ENCODE data around the gene ENKD1. TPM values are rescaled to one million over a fixed set of nuclear protein-coding genes. Genes with fewer than 3 reads are reported as not detected.

Gene ENKD1
- total RNA-seq, 1 donor from 2014 or later, result 11.4 TPM

DNA sequence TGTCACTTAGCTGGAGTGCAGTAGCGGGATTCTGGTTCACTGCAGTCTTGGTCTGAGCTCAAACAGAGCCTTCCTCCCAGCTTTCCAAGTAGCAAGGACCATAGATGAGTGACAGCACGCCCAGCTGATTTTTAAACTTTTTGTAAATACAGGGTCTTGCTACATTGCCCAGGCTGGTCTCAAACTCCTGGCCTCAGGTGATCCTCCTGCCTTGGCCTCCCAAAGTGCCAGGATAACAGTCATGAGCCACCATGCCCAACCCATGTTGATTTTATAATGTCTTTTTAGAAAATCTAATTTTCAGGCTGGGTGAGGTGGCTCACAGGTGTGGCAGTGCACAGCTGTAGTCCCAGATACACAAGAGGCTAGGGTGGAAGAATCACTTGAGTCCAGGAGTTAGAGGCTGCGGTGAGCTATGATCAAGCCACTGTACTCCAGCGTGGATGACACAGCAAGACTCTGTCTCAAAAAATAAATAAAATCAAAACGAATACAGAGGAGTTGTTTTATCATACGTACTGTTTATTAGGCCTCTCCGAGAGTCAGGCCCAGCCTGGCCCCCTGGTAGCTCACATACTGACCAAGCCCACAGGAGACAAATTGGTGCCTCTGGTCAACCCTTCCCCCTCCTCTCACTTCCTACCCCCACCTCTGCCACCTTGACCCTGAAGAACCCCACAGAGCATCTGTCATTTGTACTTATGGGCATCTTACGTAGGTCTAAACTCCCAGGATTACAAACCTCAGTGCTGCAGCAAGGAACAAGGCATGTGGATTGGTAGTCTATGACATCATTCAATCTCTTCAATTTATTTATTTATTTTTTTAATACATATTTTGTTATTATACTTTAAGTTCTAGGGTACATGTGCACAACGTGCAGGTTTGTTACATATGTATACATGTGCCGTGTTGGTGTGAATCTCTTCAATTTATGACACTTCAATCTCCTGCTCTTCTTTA is 13.7 kb upstream of the ENKD1 start:
- no peak for DNase-seq (ENCODE audit: low read depth in 2 of 2)

DNA sequence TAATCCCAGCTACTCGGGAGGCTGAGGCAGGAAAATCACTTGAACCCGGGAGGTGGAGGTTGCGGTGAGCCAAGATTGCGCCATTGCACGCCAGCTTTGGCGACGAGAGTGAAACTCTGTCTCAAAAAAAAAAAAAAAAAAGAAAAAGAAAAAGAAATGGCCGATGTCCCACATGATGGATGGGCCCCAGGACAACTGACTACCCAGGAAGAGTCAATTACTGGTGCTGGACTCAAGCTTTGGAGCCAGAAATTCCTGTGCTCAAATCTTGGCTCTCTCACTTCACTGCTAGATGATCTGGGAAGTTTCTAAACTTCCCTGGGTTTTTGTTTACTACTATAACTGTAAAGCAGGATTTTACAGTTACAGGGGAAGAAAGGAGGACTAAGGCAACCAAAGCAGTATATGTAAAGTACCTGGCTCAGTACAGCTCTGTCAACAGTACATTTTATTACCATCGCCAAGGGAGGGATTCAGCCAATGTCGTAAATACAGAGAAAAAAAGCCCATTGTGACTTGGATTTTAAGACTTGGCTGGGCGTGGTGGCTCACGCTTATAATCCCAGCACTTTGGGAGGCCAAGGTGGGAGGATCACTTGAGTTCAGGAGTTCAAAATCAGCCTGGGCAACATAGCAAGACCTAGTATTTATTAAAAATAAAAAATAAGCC is 11.9 kb upstream of the ENKD1 start:
- no peak for DNase-seq (ENCODE audit: low read depth in 2 of 2)

DNA sequence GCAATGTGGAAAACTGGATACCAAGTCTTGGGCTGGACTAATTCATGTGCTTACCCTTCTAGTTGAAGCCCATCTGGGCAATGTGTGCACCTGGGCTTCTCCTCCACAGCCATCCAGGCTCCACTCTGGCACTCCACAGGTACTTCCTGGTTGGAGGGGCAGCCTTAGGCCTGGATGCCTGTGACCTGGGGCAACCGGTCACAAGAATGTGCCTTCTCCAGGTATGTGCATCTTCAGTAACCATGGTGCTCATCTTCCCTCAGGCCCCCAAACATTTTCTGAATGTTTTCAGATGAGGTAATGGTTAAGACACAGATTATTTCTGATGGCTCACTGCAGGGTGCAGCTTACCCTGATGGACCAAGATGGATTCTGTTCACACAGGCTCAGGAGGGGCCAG is 11.2 kb upstream of the ENKD1 start:
- no peak for DNase-seq (ENCODE audit: low read depth in 2 of 2)

DNA sequence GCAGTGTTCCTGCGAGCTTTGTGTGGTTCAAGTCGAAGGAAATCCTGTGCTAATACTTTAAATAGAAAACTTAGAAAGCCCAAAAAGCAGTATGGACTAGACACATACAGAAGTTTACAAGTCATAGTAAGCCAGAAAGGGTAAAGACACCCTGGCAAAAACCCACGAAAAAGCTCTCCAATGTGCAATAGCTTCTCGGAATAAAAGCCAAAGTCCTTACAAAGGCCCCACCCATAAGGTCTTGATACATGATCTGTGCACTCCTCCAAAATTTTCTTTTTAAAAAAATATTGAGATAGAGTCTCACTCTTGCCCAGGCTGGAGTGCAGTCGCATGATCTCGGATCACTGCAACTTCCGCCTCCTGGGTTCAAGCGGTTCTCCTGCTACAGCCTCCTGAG is 10.4 kb upstream of the ENKD1 start:
- no peak for DNase-seq (ENCODE audit: low read depth in 2 of 2)

DNA sequence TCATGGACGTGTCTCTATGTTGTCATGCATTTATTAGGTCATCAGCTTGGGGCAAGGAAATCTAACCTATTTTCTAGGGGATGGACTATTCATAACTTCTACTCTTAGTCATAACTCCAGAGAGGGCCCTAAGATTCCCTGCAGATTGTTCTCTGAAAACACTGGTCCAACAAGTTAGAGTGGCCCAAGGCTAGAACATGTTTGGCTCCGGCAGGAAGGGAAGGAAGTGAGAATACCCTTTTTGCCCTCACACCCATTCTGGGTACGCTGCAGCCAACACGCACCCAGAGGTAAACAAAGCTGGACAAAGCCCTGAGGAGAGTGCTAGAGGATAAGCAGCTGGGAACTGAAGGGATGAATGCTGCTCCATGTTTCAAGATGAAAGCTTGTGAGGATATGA is 10.0 kb upstream of the ENKD1 start:
- DNase-seq (ENCODE audit: low read depth in 2 of 2), result peak in 1 of 2 donors; percentile 58

DNA sequence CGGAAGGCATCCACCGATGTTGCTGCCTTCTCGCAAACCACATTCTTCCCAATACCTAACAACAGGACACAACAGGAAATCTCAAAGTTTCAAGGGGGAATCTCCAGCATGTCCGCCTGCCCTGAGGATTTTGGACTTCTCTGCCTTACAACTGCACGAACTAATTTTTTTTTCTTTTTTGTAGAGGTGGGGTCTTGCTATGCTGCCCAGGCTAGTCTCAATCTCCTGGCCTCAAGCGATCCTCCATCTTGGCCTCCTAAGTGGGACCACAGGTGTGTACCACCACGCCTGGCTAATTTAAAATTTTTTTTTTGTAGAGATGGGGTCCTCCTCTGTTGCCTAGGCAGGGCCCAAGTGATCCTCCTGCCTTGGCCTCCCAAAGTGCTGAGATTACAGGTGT is 9.4 kb upstream of the ENKD1 start:
- no peak for DNase-seq (ENCODE audit: low read depth in 2 of 2)

DNA sequence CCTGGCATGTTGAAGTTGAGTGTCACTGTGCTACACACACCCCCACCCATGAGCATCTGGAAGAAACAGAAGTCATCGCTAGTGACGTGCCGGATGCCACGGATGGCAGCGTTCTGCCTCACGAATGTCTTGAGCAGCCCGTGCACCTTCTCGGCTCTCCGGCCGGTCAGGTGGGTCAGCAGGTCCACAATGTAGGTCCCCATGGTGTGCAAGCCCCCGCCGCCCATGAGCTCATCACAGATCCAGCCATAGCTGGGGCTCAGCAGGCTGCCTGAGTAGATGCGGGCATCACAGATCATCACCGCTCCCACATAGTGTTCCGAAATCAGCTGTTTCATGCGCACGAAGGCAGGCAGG is 9.0 kb upstream of the ENKD1 start:
- no peak for DNase-seq (ENCODE audit: low read depth in 2 of 2)

DNA sequence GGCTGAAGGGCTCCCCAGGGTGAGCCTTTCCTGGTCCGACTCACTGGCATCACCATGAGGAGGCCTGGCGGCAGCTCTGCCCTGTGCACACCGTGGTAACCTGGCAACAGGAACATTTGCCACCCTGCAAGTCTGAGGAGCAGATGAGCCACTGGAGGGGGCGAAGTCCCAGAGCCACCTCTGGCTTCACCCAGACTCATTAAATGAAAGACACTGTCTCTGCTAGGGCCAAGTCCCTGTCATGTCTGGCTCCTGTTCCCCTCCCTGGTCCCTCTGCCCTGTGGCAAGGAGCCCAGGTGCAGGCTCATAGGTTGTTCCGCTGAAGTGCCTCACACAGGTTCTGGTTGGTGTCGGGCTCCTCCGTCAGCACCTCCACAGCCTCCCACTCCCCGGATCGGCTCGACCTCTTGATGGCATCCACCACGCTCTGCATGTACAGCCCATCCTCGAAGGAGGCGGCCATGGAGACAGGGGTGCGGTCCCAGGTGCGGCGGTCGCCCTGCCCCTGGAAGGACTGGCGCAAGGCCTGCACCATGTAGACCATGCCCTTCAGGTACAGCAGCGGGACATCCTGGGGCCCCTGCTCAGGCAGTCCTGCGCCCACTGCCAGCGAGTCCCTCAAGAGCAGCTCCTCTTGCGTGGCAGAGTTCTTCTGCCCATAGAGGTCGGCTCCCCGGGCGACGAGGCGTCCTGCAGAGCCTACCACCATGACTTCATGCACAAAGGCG is 8.5 kb upstream of the ENKD1 start:
- no peak for DNase-seq (ENCODE audit: low read depth in 2 of 2)

DNA sequence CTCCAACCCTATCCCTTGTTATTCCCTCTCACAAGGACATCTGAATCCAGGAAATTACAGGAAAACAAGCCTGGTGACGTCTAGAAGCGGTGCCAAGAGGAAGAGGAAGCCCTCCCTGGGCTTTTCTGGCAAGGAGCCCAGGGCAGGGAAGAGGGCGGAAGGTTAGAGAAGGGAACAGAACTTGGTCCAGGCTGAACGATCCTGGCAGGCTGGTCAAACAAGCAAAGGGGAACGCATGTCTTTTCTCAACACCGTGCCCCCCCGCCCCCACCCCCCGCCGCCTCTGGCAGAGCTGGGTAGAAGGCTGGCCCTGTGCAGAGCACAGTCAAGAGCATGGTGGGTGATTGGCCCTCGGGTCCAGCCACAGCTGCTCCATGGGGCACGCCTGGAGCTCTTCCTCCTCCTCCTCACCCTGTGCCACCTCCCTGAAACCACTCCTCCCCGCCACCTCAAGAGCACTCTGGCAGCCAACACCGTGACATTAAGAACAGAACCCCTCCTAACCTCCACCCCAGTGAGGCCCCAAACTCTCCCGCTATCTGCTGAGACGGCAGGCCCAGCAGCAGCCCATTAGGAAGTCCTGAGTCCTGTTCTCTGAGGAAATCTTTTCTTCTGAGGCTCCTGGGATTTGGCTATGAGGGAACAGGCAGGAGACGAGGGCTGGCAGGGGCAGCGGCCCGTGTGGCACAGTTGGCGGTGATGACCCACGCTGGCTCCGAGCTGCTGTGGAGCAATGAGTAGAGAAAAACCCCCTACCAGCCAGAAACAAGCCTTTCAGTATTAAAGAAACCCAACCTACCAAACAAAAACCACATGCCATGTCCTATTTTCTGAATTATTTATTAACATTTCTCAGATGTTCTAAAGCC is 7.4 kb upstream of the ENKD1 start:
- DNase-seq (ENCODE audit: low read depth in 2 of 2), result peak; percentile 87 to 90

DNA sequence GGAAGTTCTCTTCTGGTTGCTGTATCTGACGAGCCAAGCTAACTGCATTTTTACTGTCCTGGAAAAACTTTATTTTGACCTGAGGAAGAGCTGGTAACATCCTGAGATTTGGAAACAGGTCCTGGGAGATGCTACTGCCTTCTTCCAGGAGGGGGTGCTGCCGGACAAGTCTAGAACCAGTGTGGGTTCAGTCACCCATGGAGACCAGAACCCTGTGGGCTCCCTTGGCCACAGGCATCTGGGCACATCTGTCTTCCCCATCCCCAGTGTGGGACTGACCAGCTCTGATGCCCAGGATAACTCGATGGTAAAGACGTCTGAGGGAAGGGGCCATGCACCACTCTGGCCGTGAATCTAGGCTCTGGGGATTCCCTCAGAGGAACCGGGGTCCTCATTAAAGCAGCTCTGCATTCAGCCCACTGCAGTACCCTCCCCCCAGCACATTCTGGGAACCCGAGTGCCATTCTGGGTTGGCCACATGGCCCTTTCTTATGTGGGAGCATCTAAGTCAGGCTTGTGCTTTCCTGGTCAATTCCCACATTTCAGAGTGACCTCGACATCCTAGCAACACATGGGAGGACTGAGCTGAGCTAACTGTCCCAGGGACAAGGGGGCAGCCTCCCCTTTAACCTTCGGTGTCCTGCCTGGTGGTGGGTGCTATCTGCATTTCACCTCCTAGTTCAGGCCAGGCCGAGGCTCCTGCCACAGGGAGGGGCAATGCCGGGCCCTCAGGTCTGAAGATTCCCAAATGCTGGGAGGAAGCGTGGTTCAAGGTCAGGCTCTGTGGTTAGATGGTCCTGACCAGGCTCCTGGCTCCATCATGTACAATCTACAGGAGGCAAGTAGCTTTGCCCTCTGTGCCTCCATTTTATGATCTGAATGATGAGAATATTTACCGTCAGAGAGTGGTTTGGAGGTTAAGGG is 6.5 kb upstream of the ENKD1 start:
- peak; percentile 71 to 81 for DNase-seq (ENCODE audit: low read depth in 2 of 2)

DNA sequence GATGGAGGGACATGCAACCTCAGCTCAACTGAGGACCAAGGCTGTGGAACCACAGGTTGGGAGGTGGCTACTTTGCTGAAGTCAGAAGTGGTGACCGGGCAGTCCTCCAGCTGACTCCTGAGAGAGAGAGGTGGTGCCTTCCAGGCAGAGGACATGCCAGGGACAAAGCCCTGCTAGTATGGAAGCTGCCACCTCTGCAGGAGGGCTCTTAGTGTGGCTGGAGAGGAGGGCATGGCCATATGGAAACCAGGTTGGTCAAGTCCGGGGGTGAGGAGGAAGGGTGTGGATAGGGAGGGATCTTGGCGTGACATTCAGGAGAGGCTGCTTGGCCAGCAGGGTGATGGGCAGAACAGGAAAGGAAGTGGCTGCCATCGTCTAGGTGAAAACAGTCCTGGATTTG is 5.8 kb upstream of the ENKD1 start:
- DNase-seq (ENCODE audit: low read depth in 2 of 2), result no peak

DNA sequence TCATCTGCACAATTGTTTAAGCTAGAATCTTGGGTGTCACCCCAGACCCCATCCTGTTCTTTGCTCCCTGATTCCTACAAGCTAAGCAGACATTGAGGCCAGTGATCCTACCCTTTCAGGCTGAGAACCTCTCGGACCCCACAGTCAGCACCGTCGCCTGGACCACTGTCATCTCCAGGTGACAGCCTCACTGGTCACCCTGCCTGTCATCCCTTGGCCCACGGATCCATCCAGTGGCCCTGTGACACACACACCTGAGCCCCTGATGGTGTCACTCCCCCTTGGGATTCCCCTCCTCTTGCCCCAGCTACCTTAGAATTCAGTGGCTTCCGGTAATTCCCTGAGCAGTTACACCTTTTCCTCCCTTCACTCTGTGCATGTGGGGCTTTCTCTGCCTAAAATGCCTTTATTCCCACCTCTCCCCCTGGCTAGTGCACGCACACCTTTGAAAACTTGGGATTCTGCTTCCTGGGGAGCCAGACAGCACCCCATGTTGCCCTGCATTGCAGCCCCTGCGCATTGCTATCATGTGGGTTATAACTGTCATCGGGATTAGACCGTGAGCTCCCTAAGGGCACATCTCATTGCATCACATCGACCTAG is 3.0 kb upstream of the ENKD1 start:
- DNase-seq (ENCODE audit: low read depth in 2 of 2), result no peak

DNA sequence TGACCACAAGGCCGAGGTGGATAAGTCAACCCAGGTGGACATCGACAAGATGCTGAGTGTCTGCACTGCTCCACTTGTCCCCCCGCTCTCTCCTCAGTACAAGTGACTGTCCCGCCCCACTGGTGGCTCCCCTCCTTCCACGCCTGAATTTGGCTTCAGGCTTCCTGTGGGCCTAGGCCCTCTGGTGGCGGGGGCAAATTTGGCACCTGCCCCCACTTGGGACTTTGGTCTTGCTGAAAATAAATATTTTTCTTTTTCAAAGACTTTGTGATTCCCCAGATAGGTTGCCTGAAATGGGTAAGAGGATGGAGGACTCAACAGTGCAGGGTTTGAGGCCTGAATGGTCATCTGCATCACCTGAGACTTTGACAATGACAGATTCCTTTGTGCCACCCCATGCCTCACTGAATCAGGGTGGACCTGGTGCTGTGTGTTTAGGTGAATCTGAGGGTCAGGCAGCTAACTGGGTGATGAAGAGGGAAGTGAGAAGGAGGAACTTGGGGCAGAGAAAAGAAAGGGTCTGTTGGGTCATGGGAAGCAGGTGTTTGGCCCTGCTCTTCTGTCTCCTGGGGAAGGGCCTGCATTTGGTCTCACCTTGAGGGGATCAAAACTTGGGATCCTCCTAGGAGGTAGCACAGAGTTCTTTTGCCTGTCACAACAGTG is 2.1 kb upstream of the ENKD1 start:
- no peak for DNase-seq (ENCODE audit: low read depth in 2 of 2)

DNA sequence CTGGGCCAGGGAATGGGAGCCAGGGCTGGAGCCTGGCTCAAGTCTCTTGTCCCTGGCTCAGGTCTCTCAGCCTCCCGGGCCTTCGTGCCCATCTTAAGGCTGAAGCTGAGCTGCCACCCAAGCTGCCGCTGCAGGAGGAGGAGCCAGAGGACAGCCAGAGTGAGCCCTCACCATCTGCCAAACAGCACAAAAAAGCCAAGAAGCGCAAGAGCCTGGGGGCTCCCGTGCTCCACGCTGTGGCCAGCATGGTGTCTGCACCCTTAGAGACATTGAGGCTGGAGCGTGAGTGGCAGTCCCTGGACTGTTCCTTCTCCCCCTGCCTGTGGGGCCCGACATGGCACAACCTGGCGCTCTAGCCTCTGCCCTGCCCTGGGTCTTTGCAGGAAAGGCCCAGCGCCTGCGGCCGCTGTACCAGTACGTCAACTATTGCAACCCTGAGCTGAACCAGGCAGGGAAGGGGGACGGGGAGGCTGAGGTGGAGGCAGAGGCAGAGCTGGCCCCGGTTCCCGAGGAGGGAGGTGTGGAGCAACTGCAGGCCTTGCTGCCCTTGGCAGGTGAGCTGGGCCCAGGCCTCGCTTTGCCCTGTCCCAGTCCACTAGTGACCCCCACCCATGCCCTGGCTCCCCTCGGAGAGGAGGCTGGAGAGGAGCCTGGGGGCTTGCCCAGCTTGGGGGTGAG is 1.4 kb upstream of the ENKD1 start:
- peak; percentile 72 to 92 for DNase-seq (ENCODE audit: low read depth in 2 of 2)

DNA sequence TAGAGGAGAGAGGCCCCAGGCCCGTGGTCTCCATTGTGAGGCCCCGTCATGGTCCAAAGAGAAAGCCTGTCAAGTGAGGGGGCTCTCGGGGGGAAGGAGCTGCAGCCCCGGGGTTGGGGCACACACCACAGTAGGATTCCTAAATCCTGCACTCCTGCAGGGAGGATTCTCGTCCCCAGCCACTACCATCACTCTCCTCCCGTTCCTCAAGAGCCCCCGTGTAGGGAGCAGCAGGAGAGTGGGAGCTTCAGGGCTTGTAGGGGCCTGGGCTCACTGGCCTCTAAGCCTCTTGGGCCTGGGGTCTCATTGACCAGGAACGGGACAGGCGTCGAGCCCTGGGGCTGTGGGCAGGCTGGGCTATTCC is 885 bp upstream of the ENKD1 start:
- no peak for DNase-seq (ENCODE audit: low read depth in 2 of 2)

DNA sequence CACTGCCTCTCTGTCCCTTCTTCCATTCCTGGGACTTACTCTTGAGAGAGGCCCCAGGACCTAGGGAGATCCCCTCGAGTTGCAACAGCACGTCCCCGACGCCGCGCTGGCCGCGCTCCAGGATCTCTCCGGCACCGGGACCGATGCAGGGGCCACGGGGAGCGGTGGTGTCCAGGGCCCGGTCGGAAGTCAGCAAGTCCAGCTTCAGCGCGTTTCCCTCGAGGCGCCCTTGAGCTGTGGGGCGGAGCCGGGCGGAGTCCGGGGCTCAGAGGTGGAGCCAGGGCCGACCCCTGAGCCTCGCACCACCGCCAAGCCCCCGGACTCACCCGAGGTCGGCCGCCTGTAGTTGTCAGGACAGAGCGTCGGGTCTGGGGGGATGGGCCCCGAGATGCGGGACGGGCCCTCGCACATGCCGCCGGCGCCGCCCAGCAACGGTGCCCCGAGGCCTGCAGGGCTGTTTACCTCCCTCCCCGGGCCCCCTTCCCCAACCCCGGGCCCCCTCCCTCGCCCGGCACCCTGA is 458 bp downstream of the ENKD1 start:
- peak in 1 of 2 donors; percentile 26 for DNase-seq (ENCODE audit: low read depth in 2 of 2)

DNA sequence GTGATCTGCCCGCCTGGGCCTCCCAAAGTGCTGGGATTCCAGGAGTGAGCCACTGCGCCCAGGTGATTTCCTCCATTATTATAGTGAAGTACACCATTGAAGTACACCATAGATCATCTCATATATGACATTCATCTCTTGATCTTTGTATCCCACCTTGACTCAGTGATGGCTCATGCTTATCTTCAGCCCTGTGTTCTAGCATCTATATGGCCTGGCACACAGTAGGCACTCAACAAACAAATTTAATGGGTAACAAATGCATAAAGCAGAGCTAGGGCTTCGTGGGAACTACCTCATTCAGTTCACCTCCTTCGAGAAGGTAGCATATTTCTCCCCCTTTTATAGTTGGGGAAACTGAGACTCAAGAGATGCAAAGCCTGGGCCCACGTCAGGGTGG is 952 bp downstream of the ENKD1 start:
- DNase-seq (ENCODE audit: low read depth in 2 of 2), result no peak

DNA sequence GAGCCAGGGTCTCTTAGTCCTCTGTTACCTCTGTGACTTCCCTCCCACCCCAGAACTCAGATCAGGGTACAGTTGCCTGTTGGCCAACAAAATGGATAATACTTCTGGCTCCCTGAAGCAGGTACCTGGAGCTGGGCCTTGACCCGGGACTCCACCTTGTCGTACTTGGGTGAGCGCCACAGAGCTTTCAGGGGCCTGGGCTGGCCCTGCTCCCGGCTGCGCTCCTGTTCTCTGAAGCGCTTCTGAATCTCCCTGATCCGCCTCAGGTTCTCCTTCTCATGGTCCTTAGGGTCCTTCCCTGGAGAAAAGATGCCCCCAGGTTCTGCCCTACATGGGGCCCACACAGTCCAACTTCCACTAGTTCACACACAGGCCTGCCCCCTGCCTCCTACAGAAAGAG is 1.7 kb downstream of the ENKD1 start:
- DNase-seq (ENCODE audit: low read depth in 2 of 2), result no peak

DNA sequence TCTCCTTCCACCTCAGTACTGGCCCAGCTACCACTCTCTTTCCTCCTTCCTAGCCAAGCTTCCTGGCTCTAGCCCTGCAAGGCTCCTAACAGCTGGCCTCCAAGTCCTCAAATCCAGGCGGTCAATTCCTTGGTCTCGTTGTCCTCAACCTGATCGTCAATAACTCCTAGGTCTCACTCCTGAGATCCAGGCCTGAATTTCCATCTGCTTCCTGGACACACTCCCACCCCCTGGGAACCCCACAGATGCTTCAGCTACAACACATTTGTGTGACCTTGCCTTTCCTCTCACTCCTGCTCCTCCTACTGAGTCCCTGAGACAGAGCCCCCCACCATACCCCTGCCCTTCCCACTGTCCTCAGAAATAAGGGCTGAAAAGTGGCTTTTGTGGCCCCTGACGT is 2.3 kb downstream of the ENKD1 start:
- DNase-seq (ENCODE audit: low read depth in 2 of 2), result no peak

All from dermis microvascular lymphatic vessel endothelial cell (primary cell).